Caco-2 (cell line): ENCODE measurements around the gene ZNF555. TPM values are rescaled to one million over a fixed set of nuclear protein-coding genes. Genes with fewer than 3 reads are reported as not detected.

Experiments
- BruUV-seq: library from RNA; stranded (reverse); fragments of 400-500 nt; replicated peaks from 2 replicates; lab custom pipeline; 2021; lab: Mats Ljungman, UMichigan
- CTCF ChIA-PET: fragments of 300-600 bp; sonication (Branson Sonifier 250); formaldehyde crosslinking; loops from one replicate; lab custom pipeline; 2022; ENCODE audit warnings: antibody characterized with exemption; lab: Charles Lee
- POLR2A ChIA-PET: fragments of 300-600 bp; sonication (Branson Sonifier 250); formaldehyde crosslinking; loops from one replicate; lab custom pipeline; 2022; ENCODE audit warnings: antibody characterized with exemption; lab: Charles Lee
- DNase-seq, 2 experiments: peaks; one replicate each; pipeline versions ENCODE4 v3.0.0 to v3.0.0-alpha.2; 2020 to 2022
- H3K27me3 ChIP-seq: replicated peaks from 2 replicates; pipeline ENCODE4 v1.6.0; 2011; ENCODE audit warnings: low read length; ENCODE audit not compliant: control insufficient read depth, insufficient read depth
- H3K36me3 ChIP-seq: 2 replicates; pipeline ENCODE4 v1.5.1; 2011; ENCODE audit warnings: low read length; ENCODE audit not compliant: control insufficient read depth, insufficient read depth
- H3K4me1 ChIP-seq: fragments of 250-450 bp; sonication (Bioruptor Pico); 2 replicates; pipeline ENCODE4 v1.5.1; 2020; ENCODE audit warnings: mild to moderate bottlenecking
- H3K4me3 ChIP-seq: 2 replicates; pipeline ENCODE4 v1.5.1; 2011; ENCODE audit warnings: low read depth, mild to moderate bottlenecking, control low read depth, low read length
- H3K9me3 ChIP-seq: fragments of 250-450 bp; sonication (Bioruptor Pico); 2 replicates; pipeline ENCODE4 v1.5.1; 2020; ENCODE audit warnings: mild to moderate bottlenecking, moderate library complexity
- H3K27ac Mint-ChIP-seq: one replicate; pipeline ENCODE4 v1.8.0; 2022; ENCODE audit warnings: mixed read lengths; ENCODE audit not compliant: unreplicated experiment
- H3K27me3 Mint-ChIP-seq: one replicate; pipeline ENCODE4 v1.8.0; 2022; ENCODE audit warnings: mixed read lengths; ENCODE audit not compliant: insufficient read depth, unreplicated experiment
- H3K36me3 Mint-ChIP-seq: one replicate; pipeline ENCODE4 v1.8.0; 2022; ENCODE audit warnings: mild to moderate bottlenecking, mixed read lengths; ENCODE audit not compliant: insufficient read depth, unreplicated experiment
- H3K4me1 Mint-ChIP-seq: one replicate; pipeline ENCODE4 v1.8.0; 2022; ENCODE audit warnings: low read depth, mixed read lengths; ENCODE audit not compliant: unreplicated experiment
- H3K4me3 Mint-ChIP-seq: one replicate; pipeline ENCODE4 v1.8.0; 2022; ENCODE audit warnings: mild to moderate bottlenecking, moderate library complexity, mixed read lengths; ENCODE audit not compliant: unreplicated experiment
- H3K9me3 Mint-ChIP-seq: one replicate; pipeline ENCODE4 v1.8.0; 2022; ENCODE audit warnings: mixed read lengths; ENCODE audit not compliant: unreplicated experiment
- intact Hi-C: fragments of 100-400 bp; cut with micrococcal nuclease; formaldehyde crosslinking; loops from one replicate; pipeline ENCODE4 v1.10.0; 2022; ENCODE audit not compliant: unreplicated experiment
- total RNA-seq: library from RNA; stranded (reverse); gene quantifications from 2 replicates; pipeline ENCODE4 v1.2.3, GENCODE V29; 2022
- TF ChIP-seq, protein P1 (sequence below), 2 experiments: fragments of 200-600 bp in 1 of 2; IDR thresholded peaks; 1 replicate in 1 of 2; 2 replicates in 1 of 2; pipeline versions ENCODE4 v1.5.1 to v1.8.0; 2011 to 2022; ENCODE audit warnings: antibody characterized with exemption in 1 of 2, control low read depth in 1 of 2, inconsistent platforms in 1 of 2, low read depth in 1 of 2, low read length in 1 of 2, mild to moderate bottlenecking in 1 of 2, moderate library complexity in 1 of 2; ENCODE audit not compliant: insufficient read depth in 1 of 2, severe bottlenecking in 1 of 2, unreplicated experiment in 1 of 2

Gene ZNF555
- total RNA-seq, 1 experiment from 2014 or later = 4.7 TPM

DNA sequence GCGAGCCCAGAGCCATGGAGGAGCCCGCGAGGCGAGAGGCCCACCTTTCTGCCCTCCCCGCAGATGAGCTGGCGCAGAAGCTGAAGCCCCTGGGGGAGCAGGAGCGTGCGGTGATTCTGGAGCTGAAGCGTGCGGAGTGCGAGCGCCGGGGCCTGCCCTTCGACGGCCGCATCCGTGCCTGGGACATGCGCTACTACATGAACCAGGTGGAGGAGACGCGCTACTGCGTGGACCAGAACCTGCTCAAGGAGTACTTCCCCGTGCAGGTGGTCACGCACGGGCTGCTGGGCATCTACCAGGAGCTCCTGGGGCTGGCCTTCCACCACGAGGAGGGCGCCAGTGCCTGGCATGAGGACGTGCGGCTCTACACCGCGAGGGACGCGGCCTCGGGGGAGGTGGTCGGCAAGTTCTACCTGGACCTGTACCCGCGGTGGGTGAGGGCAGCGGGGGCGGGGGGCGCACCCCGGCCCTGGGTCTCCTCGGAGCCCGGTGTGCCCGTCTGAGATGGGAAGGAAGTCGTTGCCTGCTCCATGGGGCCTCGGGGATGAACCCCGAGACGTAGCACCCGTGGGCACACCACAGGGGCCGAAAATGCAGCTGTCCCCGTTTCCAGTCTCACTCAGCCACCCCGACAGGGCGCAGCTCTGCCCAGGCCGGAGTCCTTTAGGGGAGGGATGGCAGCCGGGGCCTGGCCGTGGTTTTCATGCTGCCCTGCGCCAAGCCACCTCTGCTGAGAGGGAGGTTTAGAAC is 33.7 kb upstream of the ZNF555 start:
- DNase-seq = no peak
- peaks cover 13% of the 10 kb centered on the region for H3K4me1 ChIP-seq
- TSS peak; percentile 15 for BruUV-seq
- intact Hi-C loops = no loop called here
- Mint-ChIP-seq H3K27me3 (no peaks in the 10 kb centered on the region), H3K36me3 (peaks cover 43% of the 10 kb centered on the region), H3K4me3 (no peak overlapping the region), H3K9me3 (no peaks in the 10 kb centered on the region), H3K4me1 (no peaks in the 10 kb centered on the region), H3K27ac (no peak overlapping the region)
- H3K36me3 ChIP-seq = 0 out of 2 replicates have a peak, but pooled peaks cover 1% of the 10 kb centered on the region
- no peak overlapping the region for H3K4me3 ChIP-seq
- H3K9me3 ChIP-seq = no peaks in the 10 kb centered on the region
- ChIA-PET CTCF (no interaction called here), POLR2A (no interaction called here)
- no peaks in the 10 kb centered on the region for H3K27me3 ChIP-seq
- TF ChIP-seq, protein P1, sequence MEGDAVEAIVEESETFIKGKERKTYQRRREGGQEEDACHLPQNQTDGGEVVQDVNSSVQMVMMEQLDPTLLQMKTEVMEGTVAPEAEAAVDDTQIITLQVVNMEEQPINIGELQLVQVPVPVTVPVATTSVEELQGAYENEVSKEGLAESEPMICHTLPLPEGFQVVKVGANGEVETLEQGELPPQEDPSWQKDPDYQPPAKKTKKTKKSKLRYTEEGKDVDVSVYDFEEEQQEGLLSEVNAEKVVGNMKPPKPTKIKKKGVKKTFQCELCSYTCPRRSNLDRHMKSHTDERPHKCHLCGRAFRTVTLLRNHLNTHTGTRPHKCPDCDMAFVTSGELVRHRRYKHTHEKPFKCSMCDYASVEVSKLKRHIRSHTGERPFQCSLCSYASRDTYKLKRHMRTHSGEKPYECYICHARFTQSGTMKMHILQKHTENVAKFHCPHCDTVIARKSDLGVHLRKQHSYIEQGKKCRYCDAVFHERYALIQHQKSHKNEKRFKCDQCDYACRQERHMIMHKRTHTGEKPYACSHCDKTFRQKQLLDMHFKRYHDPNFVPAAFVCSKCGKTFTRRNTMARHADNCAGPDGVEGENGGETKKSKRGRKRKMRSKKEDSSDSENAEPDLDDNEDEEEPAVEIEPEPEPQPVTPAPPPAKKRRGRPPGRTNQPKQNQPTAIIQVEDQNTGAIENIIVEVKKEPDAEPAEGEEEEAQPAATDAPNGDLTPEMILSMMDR (IDR thresholded peaks at IDR 0.05; ENCODE audit: insufficient read depth in 1 of 2, low read depth in 1 of 2, low read length in 1 of 2, severe bottlenecking in 1 of 2, unreplicated experiment in 1 of 2) = no peak

DNA sequence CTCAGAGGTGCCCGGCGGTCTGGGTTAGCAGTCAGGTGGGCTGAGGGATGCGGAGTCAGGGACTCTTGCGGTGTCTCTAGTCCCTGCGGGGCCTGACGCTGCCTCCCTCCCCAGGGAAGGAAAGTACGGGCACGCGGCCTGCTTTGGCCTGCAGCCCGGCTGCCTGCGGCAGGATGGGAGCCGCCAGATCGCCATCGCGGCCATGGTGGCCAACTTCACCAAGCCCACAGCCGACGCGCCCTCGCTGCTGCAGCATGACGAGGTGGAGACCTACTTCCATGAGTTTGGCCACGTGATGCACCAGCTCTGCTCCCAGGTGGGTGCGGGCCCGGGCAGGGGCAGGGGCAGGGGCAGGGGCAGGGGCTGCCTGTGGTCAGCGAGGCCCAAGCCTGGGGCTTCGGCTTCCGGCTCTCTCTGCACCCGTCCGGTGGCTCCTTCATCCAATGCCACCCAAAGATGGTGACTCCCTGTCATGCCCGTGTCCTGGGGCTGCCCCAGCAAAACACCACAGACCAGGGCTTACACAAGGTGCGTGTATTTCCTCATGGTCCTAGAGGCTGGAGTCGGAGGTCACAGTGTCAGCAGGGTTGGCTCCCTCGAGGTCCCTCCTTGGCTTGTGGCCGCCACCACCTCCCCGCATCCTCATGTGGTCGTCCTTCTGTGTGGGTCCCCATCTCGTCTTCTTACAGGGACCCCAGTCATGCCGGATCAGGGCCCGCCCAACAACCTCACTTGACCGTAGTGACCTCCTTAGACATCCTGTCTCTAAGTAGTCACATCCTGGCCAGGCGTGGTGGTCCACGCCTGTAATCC is 32.9 kb upstream of the ZNF555 start:
- Histone ChIP-seq H3K9me3 (no peaks in the 10 kb centered on the region), H3K27me3 (no peaks in the 10 kb centered on the region), H3K4me3 (no peak overlapping the region), H3K36me3 (0 out of 2 replicates have a peak, but pooled peaks cover 1% of the 10 kb centered on the region), H3K4me1 (peaks cover 21% of the 10 kb centered on the region)
- CTCF ChIA-PET = no interaction called here
- intact Hi-C loops = no loop called here
- Mint-ChIP-seq H3K27me3 (no peaks in the 10 kb centered on the region), H3K4me1 (no peaks in the 10 kb centered on the region), H3K36me3 (peaks cover 47% of the 10 kb centered on the region), H3K9me3 (no peaks in the 10 kb centered on the region), H3K4me3 (no peak overlapping the region), H3K27ac (no peak overlapping the region)
- DNase-seq = no peak
- POLR2A ChIA-PET = no interaction called here
- TF ChIP-seq, protein P1 (IDR thresholded peaks at IDR 0.05; ENCODE audit: insufficient read depth in 1 of 2, low read depth in 1 of 2, low read length in 1 of 2, severe bottlenecking in 1 of 2, unreplicated experiment in 1 of 2) = no peak
- no TSS peak for BruUV-seq

DNA sequence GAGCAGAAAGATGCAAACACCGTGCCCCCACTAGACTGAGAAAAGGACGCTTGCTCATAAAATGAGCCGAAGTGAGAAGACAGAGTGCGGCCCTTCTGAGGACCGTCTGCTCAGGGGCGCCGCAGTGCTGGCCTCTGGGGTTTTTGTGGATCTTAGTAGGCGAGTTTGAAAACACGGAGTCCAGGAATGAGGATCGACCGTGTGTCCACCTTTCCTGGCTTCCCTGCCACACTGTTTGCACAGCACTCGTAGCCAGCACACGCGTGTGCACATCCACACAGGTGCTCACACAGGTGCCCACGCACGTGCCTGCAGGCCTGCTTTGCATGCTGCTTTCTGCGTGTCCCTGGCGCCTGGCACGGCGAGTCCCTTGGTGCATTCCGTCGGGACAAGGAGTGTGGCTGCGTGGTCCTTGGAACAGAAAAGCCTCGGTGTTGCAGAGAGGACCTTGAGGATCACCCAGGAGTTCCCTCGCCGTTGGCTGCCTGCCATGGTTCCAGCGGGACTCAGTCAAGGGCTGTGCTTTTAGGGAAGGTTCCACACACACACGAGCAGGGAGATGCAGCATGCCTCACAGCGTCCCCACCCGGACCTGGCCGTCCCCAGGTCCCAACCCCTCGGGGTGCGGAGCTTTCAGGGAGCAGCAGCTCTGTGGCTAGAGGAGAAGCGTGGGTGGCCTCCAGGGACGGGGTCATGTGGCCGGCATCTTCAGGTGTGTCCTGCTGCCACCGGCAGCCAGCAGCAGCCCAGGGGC is 31.7 kb upstream of the ZNF555 start:
- intact Hi-C loops = no loop called here
- 0 out of 2 replicates have a peak, but pooled peaks cover 1% of the 10 kb centered on the region for H3K36me3 ChIP-seq
- H3K9me3 Mint-ChIP-seq = no peaks in the 10 kb centered on the region
- no peak overlapping the region for H3K4me3 ChIP-seq
- H3K9me3 ChIP-seq = no peaks in the 10 kb centered on the region
- no peak for DNase-seq
- no peaks in the 10 kb centered on the region for H3K27me3 ChIP-seq
- H3K27ac Mint-ChIP-seq = no peak overlapping the region
- ChIA-PET CTCF (no interaction called here), POLR2A (no interaction called here)
- H3K4me1 ChIP-seq = peaks cover 28% of the 10 kb centered on the region
- TF ChIP-seq, protein P1 (IDR thresholded peaks at IDR 0.05; ENCODE audit: insufficient read depth in 1 of 2, low read depth in 1 of 2, low read length in 1 of 2, severe bottlenecking in 1 of 2, unreplicated experiment in 1 of 2) = no peak
- no peaks in the 10 kb centered on the region for H3K27me3 Mint-ChIP-seq
- no TSS peak for BruUV-seq
- no peaks in the 10 kb centered on the region for H3K4me1 Mint-ChIP-seq
- H3K4me3 Mint-ChIP-seq = no peak overlapping the region
- peaks cover 47% of the 10 kb centered on the region for H3K36me3 Mint-ChIP-seq
